ENCODE measurements around the gene SPEM1. TPM values are rescaled to one million over a fixed set of nuclear protein-coding genes. Genes with fewer than 3 reads are reported as not detected.
A peak's percentile ranks its signal among the peaks of the same experiment; 100 is the strongest.

Gene SPEM1
- total and polyA plus RNA-seq, 3 donors from 2014 or later, result 8.5 to 67.7 (median 18.7) TPM

GRCh38 chr17:7392696-7393612 is 27.2 kb upstream of the SPEM1 start:
- H3K27me3 ChIP-seq, result no peaks in the 10 kb centered on the region
- intact Hi-C loops (cut with DNase I; ENCODE audit: low total_unique reads), result no loop called here
- no peak overlapping the region for H3K27ac ChIP-seq
- no peaks in the 10 kb centered on the region for H3K36me3 ChIP-seq (ENCODE audit: low read depth, missing control alignments)
- H3K4me1 ChIP-seq, result peaks cover 15% of the 10 kb centered on the region
- DNase-seq, result no peak
- no peak overlapping the region for H3K4me3 ChIP-seq
- no peaks in the 10 kb centered on the region for H3K9me3 ChIP-seq
- no peak for TF ChIP-seq POLR2A (IDR thresholded peaks at IDR 0.05)
- 62 to 68% methylated on average over 14 to 42 of the region's 42 CpGs for WGBS, 2 donors

DNA sequence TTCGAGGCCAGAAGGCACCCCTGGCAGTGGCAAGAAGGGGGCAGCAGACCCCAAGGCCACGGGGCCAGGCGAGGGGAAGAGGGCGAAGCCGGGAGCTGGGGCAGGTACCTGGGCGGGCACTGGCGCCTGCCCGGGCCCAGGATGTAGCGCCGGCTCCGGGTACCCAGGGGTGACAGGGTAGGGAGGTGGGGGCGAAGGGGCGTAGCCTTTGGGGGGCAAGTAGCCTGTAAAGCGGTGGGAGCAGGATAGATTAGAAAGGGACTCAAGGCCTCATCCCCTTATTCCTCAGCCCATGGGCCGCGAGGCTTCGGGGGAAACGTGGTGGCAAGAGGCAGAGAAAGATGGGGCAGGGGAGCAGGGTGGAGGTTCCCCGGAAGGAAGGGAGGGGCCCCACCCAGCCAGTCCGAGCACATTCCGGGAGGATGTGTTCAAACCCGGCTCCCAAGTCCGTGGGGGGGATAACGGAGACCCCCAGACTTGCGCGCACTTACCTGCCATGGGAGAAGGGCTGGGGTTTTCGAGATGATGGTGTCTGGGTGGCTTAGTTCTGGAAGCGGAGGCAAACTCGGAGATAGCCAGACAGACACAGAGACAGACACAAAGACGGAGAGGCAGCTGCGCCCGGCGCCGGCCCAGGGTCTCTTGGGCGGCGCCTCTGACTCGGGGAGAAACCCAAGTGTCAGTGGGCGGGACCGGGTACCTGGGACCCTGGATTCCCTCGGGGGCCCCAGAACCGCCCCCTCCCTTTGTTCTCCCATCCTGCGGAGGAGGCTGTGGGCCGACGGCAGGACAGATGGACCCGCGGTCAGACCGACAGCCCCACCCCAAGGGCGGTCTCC is 26.3 kb upstream of the SPEM1 start:
- H3K4me1 ChIP-seq, result peaks cover 15% of the 10 kb centered on the region
- no peak for DNase-seq
- no peaks in the 10 kb centered on the region for H3K27me3 ChIP-seq
- 3 to 8% methylated on average over 26 to 37 of the region's 48 CpGs for WGBS, 2 donors
- no peaks in the 10 kb centered on the region for H3K36me3 ChIP-seq (ENCODE audit: low read depth, missing control alignments)
- H3K27ac ChIP-seq, result peak overlapping the region; percentile 84 to 92
- intact Hi-C loops (cut with DNase I; ENCODE audit: low total_unique reads), result no loop called here
- TF ChIP-seq, protein P1, sequence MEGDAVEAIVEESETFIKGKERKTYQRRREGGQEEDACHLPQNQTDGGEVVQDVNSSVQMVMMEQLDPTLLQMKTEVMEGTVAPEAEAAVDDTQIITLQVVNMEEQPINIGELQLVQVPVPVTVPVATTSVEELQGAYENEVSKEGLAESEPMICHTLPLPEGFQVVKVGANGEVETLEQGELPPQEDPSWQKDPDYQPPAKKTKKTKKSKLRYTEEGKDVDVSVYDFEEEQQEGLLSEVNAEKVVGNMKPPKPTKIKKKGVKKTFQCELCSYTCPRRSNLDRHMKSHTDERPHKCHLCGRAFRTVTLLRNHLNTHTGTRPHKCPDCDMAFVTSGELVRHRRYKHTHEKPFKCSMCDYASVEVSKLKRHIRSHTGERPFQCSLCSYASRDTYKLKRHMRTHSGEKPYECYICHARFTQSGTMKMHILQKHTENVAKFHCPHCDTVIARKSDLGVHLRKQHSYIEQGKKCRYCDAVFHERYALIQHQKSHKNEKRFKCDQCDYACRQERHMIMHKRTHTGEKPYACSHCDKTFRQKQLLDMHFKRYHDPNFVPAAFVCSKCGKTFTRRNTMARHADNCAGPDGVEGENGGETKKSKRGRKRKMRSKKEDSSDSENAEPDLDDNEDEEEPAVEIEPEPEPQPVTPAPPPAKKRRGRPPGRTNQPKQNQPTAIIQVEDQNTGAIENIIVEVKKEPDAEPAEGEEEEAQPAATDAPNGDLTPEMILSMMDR (IDR thresholded peaks at IDR 0.05), result no peak
- no peak for TF ChIP-seq POLR2A (IDR thresholded peaks at IDR 0.05)
- peak overlapping the region; percentile 72 to 82 for H3K4me3 ChIP-seq
- H3K9me3 ChIP-seq, result no peaks in the 10 kb centered on the region

DNA sequence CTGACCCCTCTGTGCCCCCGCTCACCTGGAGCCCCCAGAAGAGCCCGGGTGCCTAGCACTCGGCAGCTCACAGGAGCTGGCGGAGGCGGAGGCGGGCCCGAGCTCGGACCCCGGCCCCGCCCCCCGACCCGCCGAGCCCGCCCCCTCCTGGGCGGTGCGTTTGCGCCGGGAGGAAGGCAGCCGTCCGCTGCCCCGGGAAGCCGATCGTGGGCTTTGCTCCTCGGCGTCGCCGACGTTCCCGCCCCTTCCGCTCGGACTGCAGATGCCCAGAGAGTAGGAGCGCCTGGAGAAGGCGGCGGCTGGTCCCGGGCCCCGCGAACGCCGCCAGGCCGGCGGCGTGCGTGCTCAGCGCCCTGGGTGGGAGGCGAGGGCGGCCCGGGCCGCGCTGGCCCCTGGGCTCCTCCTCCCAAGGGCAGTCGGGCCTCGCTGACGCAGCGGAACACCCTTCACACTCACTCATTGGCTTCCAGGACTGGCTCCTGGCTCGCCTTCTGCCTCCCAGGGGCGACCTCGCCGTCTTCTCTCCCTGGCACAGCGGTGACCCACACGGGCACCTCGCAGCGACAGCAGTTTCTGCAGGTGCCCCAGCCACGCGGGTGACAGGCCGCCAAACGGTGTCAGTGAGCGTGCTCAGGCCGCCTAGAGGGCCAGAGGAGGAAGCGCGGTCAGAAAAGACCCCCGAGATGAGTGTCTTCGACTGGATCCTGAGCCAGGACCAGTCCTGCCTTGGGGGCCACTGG is 25.5 kb upstream of the SPEM1 start, which contains the start of gene PLSCR3:
TSS of gene PLSCR3 (minus strand) at position 74 of the 740 bp plus-strand sequence. CDS start 415 bp downstream, outside the sequence.
- WGBS, 2 donors, result 0% methylated on average over 25 of the region's 71 CpGs; no CpG with 5 or more reads in 1 of the 2 donors
- H3K4me1 ChIP-seq, result peaks cover 15% of the 10 kb centered on the region
- intact Hi-C loops (cut with DNase I; ENCODE audit: low total_unique reads), result no loop called here
- peak; percentile 87 for DNase-seq
- no peaks in the 10 kb centered on the region for H3K9me3 ChIP-seq
- no peaks in the 10 kb centered on the region for H3K27me3 ChIP-seq
- no peaks in the 10 kb centered on the region for H3K36me3 ChIP-seq (ENCODE audit: low read depth, missing control alignments)
- H3K4me3 ChIP-seq, result peak within 1 kb of the TSS; percentile 72 to 82
- peak within 1 kb of the TSS; percentile 84 to 92 for H3K27ac ChIP-seq
- TF ChIP-seq, protein P1 (IDR thresholded peaks at IDR 0.05), result peak; percentile 9 to 37 (median 10)
- TF ChIP-seq POLR2A (IDR thresholded peaks at IDR 0.05), result no peak

DNA sequence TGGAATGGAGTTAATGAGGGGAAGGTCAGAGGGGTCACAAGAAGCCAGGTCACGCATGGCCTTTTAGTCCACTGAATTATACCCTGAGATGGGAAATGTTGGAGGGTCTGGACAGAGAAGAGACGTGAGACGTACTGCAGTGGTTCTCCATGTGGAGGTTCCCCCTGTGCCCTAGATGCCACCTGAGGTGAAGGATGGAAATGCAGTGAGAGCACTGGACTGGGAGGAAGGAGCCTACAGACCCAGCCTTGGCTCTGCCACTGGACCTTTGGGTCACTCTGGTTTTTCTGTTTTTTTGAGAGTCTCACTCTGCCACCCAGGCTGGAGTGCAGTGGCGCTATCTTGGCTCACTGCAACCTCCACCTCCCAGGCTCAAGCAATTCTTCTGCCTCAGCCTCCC is 24.0 kb upstream of the SPEM1 start:
- TF ChIP-seq, protein P1 (IDR thresholded peaks at IDR 0.05), result no peak
- no peak for TF ChIP-seq POLR2A (IDR thresholded peaks at IDR 0.05)
- intact Hi-C loops (cut with DNase I; ENCODE audit: low total_unique reads), result no loop called here
- Histone ChIP-seq H3K36me3 (ENCODE audit: low read depth, missing control alignments) (no peaks in the 10 kb centered on the region), H3K4me3 (no peak overlapping the region), H3K27me3 (no peaks in the 10 kb centered on the region), H3K9me3 (no peaks in the 10 kb centered on the region), H3K27ac (no peak overlapping the region), H3K4me1 (peaks cover 15% of the 10 kb centered on the region)
- DNase-seq, result no peak
- WGBS, 2 donors, result 83 to 88% methylated on average over 4 of the region's 4 CpGs
